Forelimb muscle (tissue), 1 donor: ENCODE results near the gene DPP6. TPM values are rescaled to one million over a fixed set of nuclear protein-coding genes. Genes with fewer than 3 reads are reported as not detected.

Experiments
- DNase-seq: peaks from one replicate; pipeline ENCODE4 v3.0.0-alpha.2; 2013; ENCODE audit warnings: low read depth
- polyA plus RNA-seq: library from polyadenylated mRNA; unstranded; fragments of 120-200 nt; gene quantifications from one replicate; pipeline ENCODE4 v1.2.1, GENCODE V29; 2013; ENCODE audit not compliant: insufficient read length

Gene DPP6
- polyA plus RNA-seq, 1 donor = 3.2 TPM

DNA sequence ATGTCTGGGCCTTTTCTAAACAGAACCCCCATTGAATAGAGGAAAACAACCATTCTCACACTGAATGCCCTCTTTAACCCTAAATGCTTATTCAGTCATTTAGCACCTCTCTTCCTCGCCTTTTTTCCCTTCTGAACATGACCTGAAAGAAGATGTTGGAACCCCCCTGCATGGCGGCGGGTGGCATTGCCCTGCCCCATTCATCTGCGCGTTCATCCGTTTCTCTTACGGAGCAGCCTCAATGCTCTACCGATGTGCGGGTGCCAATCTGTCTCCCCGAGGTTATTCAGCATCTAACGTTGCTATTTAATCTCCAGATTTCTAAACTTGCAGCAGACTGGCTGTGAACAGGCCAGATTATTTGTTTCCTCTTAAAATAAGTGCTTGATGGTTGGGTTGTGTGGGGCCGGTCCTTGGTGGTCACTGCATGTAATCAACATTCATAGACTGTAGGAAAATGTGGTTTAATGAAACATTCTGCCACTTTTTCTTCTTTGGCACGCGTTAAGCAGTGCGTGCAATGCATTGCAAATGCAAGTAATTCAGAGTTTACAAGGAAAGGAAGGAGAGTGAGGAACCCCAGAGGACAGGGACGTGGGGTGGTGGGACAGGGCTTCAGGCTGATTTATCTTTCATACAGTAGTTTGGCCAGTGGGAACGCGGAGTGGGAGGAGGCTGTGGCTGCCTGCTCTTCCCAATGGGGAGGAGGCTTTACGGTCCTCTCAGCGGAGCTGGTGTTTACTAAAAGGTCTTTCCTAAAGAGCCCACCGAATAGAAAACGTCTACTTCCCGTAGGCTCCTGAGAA is 286.7 kb downstream of the DPP6 start:
- DNase-seq = no peak

DNA sequence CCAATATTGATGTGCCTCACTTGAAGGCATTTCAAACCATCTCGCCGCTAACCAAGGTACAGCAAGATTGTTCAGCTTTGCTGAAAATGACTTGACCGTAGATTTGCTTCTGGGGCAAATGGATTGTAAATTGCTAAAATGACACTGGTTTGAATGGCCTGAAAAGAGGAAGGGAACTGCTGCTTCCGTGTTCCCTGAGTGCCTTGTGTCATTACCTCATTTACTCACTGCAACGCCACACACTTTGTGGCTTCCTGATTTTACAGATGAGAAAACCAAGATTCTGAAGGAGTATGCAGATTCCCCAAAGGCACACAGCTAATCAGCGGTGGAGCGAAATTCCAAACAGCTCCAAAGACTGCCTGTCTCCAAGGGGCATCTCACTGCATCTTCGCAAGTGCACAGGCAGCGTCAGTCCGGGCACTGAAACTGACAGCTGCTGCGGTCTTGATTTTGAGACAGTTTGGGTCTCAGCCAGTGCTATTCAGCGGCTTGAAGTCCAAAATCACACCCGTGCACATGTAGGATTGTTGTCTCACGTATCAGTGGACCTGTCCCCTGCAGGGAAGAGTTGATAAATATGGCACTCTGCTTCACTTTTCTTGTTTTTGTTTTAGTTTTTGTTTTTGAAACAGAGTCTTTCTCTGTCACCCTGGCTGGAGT is 290.9 kb downstream of the DPP6 start:
- DNase-seq = no peak

- no peak for DNase-seq
Observed at GRCh38 chr7:154343778-154344412, 291.7 kb downstream of the DPP6 start.

- no peak for DNase-seq
Observed at GRCh38 chr7:154345093-154345492, 292.9 kb downstream of the DPP6 start.

- no peak for DNase-seq
Observed at GRCh38 chr7:154347700-154348266, 295.6 kb downstream of the DPP6 start.

DNA sequence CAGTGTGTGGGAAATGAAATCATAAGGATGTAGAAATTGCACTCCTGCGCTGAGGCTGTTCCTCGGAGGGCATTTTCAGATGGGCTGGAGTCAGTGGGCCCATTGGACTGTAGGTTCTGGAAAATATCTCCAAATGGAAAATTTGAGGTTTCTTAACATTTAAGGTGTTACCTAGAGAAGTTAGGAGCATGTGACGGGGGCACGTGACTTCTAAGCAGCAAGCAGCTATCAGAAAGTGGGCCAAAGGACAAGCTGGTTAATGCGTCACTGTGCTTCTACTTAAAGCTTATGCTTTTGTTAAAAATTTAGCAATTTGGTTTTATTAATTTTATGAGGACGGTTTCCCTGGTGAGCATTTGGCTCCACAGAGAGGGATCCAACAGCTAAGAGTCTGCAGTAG is 298.7 kb downstream of the DPP6 start:
- no peak for DNase-seq

GRCh38 chr7:154353355-154353767 is 301.2 kb downstream of the DPP6 start:
- no peak for DNase-seq

DNA sequence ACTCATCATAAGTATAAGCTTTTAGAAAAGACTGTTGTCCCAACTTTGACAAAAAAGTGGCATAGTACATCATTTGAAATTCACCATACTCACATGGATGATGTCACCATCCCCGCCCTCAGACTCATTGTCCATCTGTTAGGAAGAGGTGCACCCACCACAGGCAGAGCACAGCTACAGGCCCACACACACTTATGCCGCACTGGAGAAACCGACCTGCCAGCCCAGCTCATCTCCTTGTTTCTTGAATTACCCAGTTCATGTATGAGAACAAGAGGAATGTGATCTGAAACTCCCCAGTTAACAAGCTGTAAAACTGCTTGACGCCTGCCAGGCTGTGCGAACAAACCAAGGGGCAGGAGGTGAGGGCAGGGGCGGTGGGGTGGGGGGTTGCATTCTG is 312.0 kb downstream of the DPP6 start:
- no peak for DNase-seq

GRCh38 chr7:154371424-154371823 is 319.2 kb downstream of the DPP6 start:
- no peak for DNase-seq

DNA sequence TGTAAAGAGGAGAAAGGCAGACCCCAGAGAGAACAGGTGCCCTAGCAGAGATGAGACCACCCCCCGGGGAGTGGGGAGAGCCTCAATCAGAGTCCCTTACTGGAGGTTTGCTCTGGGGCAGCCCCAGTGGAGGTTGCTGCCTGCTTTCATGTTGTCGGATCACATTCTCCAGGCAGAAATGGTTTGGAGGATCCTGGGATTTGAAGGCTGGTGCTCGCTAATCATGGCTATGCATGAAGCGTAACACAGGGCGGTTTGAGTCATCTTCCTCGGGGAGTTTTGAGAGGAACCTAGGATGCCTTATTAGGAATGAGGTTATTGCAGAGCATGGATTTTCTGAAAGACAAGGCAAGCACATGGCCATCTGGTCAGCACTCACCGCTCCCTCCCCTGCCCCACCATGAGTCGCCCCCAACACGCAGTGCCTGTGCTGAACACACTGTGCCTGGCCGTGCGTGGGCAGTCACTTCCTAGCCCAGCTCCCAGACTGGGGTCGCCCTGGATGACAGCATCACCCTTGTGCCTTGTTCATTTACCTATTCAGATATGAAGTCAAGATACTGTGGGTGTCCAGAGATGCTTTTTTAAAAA is 319.9 kb downstream of the DPP6 start:
- no peak for DNase-seq

GRCh38 chr7:154373956-154374355 is 321.8 kb downstream of the DPP6 start:
- DNase-seq = no peak

GRCh38 chr7:154375956-154376355 is 323.8 kb downstream of the DPP6 start:
- DNase-seq = no peak

GRCh38 chr7:154380771-154381170 is 328.6 kb downstream of the DPP6 start:
- DNase-seq = no peak

GRCh38 chr7:154383045-154383444 is 330.8 kb downstream of the DPP6 start:
- no peak for DNase-seq

- no peak for DNase-seq
Observed at GRCh38 chr7:154385214-154385613, 333.0 kb downstream of the DPP6 start.

- no peak for DNase-seq
Observed at GRCh38 chr7:154387252-154387651, 335.1 kb downstream of the DPP6 start.

DNA sequence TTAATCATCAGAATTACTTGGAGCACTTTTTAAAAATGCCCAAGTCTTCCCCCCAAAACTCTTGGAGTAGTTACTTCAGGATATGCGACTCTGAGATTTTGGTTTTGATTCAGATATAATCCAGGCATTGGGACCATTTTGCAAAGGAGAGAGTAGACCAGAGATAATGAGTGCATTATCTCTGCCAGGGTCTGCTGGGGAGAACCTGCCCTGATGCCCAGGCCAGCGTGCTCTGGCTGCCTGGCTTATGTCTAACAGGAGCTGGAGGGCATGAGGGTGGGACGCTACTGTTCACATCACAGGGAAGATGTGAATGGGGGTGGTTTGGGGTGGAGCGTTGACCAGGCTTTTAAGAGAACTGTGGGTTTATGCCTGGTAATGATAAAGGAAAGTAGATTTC is 336.2 kb downstream of the DPP6 start:
- DNase-seq = no peak

DNA sequence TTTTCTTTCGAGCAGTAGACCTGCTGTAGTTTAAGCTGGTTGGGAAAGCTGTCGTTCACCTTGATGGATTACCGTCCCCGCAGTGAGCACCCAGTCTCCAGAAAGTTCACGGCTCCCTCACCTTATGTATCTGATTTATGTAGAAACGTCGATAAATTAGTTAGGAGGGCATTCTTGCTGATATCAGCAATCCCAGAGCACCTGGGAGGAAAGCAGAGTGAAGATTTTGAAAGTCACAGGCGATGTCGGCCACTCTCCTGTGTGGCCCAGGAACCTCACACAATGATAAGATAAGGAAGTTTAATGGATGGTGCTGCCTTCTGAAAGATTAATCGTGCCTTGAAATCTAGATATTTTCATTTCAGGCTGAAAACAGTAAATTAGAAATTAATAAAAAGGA is 336.8 kb downstream of the DPP6 start:
- no peak for DNase-seq

GRCh38 chr7:154390961-154391360 is 338.8 kb downstream of the DPP6 start:
- no peak for DNase-seq

- no peak for DNase-seq
Observed at GRCh38 chr7:154394804-154395203, 342.6 kb downstream of the DPP6 start.

GRCh38 chr7:154406312-154406711 is 354.1 kb downstream of the DPP6 start:
- no peak for DNase-seq

GRCh38 chr7:154409703-154410311 is 357.6 kb downstream of the DPP6 start:
- DNase-seq = peak; percentile 19
